ENCODE data around the gene MRTFA.

MRTFA gene

DNA sequence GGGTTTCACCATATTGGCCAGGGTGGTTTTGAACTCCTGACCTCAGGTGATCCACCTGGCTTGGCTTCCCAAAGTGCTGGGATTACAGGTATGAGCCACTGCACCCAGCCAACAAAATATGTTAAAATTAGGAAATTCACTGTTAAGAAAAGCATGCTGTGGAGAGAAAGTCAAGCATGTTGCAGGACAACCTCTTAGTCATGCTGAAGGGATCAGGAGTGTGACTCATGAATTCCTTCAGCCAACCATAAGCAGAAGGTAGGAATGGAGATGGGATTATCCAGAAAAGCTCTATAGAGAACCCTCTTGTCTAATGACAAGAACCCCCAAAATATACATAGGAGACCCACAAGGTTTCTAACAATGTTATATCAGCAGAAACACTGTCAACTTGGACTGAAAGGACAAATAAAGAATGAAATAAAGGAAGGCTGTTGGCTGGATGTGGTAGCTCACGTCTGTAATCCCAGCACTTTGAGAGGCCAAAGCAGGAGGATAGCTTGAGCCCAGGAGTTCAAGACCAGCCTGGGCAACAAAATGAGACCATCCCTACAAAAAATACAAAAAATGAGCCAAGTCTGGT is 16.0 kb downstream of the MRTFA start:
- in situ Hi-C loops (cut with MboI; ENCODE audit: low pct_unique_long_range_greater_than_20kb, low sequenced_read_pairs, unreplicated experiment): no loop called here
- TF ChIP-seq, protein P1, sequence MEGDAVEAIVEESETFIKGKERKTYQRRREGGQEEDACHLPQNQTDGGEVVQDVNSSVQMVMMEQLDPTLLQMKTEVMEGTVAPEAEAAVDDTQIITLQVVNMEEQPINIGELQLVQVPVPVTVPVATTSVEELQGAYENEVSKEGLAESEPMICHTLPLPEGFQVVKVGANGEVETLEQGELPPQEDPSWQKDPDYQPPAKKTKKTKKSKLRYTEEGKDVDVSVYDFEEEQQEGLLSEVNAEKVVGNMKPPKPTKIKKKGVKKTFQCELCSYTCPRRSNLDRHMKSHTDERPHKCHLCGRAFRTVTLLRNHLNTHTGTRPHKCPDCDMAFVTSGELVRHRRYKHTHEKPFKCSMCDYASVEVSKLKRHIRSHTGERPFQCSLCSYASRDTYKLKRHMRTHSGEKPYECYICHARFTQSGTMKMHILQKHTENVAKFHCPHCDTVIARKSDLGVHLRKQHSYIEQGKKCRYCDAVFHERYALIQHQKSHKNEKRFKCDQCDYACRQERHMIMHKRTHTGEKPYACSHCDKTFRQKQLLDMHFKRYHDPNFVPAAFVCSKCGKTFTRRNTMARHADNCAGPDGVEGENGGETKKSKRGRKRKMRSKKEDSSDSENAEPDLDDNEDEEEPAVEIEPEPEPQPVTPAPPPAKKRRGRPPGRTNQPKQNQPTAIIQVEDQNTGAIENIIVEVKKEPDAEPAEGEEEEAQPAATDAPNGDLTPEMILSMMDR (IDR thresholded peaks at IDR 0.05; ENCODE audit: extremely low read depth, insufficient read depth, missing control alignments): no peak
- no peak for DNase-seq (ENCODE audit: low spot score)

DNA sequence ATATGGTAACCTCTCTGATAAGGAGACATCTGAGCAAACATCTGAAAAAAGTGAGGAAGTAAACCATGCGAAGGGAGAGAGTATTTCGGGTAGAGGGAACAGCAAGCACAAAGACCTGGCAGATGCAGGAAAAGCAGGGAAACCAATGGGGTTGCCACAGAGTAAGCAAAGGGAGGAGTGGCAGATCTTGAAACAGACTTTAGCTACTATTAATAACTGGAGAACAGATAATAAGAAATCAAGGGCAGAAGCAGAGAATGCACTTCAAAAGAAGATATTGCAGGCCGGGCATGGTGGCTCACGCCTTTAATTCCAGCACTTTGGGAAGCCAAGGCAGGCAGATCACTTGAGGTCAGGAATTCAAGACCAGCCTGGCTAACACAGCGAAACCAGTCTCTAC is 18.1 kb downstream of the MRTFA start:
- no peak for DNase-seq (ENCODE audit: low spot score)
- TF ChIP-seq, protein P1 (IDR thresholded peaks at IDR 0.05; ENCODE audit: extremely low read depth, insufficient read depth, missing control alignments): no peak
- in situ Hi-C loops (cut with MboI; ENCODE audit: low pct_unique_long_range_greater_than_20kb, low sequenced_read_pairs, unreplicated experiment): no loop called here

DNA sequence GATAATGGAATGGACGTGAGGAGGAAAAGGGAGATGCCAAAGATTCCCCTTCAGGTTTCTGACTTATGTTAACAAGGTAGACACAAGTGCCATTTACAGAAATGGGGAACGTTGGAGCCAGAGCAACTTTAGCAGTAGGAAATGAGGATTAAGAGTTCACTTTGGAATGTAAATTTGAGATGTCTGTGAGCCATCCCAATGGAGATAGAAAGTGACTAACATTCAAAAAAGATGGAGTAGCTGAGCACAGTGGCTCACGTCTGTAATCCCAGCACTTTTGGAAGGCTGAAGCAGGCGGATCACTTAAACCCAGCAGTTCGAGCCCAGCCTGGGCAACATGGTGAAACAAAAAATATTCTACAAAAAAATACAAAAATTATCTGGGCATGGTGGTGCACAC is 19.9 kb downstream of the MRTFA start:
- TF ChIP-seq, protein P1 (IDR thresholded peaks at IDR 0.05; ENCODE audit: extremely low read depth, insufficient read depth, missing control alignments): no peak

DNA sequence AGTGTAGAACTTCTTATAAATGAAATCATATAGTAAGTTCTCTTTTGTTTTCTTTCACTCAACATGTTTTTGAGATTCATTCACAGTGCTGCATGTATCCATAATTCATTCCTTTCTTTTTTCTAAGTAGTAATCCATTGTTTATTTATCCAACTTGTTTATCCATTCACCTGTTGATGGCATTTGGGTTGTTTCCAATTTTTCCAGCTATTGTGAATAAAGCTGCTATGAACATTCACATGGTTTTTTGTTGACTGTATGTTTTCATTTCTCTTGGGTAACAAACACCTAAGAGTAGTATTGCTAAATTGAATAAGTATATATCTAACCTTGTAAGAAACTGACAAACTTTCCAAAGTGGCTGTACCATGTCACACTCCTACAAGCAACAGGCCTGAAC is 23.5 kb downstream of the MRTFA start:
- in situ Hi-C loops (cut with MboI; ENCODE audit: low pct_unique_long_range_greater_than_20kb, low sequenced_read_pairs, unreplicated experiment): no loop called here
- TF ChIP-seq, protein P1 (IDR thresholded peaks at IDR 0.05; ENCODE audit: extremely low read depth, insufficient read depth, missing control alignments): no peak
- no peak for DNase-seq (ENCODE audit: low spot score)

More for the DNA sequence above, 19.9 kb downstream of the MRTFA start:
- no peak for DNase-seq (ENCODE audit: low spot score)
- in situ Hi-C loops (cut with MboI; ENCODE audit: low pct_unique_long_range_greater_than_20kb, low sequenced_read_pairs, unreplicated experiment): no loop called here

DNA sequence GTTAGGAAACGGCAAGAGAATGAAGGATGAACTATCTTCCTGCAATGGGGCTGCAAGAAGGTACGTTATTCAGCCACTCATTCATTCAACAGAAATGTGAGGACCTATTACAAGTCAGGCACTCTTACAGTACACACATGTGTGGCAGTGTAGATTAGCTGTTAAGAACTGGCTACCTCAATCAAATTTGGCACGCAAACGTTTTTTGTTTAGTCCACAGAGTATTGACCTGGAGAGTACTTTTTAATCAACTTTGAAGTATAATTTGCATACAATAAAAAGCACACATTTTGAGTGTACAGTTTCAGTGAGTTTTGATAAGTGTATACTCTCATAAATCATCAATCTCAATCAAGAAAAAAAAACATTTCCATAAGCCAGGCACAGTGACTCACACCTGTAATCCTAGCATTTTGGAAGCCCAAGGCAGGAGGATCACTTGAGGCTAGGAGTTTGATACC is 24.2 kb downstream of the MRTFA start:
- no peak for DNase-seq (ENCODE audit: low spot score)
- in situ Hi-C loops (cut with MboI; ENCODE audit: low pct_unique_long_range_greater_than_20kb, low sequenced_read_pairs, unreplicated experiment): no loop called here
- TF ChIP-seq, protein P1 (IDR thresholded peaks at IDR 0.05; ENCODE audit: extremely low read depth, insufficient read depth, missing control alignments): no peak

DNA sequence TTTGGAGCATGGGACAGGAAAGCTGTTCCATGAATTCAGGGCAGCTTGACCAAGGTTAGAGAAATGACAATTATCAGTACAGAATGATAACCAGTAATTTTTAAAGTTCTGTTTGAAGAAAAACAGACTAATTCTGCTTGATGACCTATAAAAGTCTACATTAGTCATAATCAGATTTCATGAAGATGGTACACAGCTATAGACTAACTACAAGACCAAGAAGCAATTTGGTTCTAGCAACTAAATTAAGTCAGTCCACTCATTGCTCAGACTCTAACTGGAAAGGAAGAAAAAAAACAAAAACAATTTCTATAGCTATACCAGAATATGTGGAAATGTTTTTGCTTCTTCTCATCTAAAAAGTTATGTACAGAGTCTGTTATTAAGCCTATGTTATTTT is 24.9 kb downstream of the MRTFA start:
- no peak for DNase-seq (ENCODE audit: low spot score)
- in situ Hi-C loops (cut with MboI; ENCODE audit: low pct_unique_long_range_greater_than_20kb, low sequenced_read_pairs, unreplicated experiment): no loop called here
- TF ChIP-seq, protein P1 (IDR thresholded peaks at IDR 0.05; ENCODE audit: extremely low read depth, insufficient read depth, missing control alignments): no peak
